ENCODE measurements around the gene PRICKLE4.

GRCh38 chr6:41824571-41825569 is 44.3 kb downstream of the PRICKLE4 start:
- TF ChIP-seq EZH2phosphoT487 (IDR thresholded peaks at IDR 0.05; ENCODE audit: borderline replicate concordance) (no peak), CTCF (conservative IDR thresholded peaks at IDR 0.05; ENCODE audit: low read length) (no peak)
